ENCODE measurements around the gene GLIPR1L2.

DNA sequence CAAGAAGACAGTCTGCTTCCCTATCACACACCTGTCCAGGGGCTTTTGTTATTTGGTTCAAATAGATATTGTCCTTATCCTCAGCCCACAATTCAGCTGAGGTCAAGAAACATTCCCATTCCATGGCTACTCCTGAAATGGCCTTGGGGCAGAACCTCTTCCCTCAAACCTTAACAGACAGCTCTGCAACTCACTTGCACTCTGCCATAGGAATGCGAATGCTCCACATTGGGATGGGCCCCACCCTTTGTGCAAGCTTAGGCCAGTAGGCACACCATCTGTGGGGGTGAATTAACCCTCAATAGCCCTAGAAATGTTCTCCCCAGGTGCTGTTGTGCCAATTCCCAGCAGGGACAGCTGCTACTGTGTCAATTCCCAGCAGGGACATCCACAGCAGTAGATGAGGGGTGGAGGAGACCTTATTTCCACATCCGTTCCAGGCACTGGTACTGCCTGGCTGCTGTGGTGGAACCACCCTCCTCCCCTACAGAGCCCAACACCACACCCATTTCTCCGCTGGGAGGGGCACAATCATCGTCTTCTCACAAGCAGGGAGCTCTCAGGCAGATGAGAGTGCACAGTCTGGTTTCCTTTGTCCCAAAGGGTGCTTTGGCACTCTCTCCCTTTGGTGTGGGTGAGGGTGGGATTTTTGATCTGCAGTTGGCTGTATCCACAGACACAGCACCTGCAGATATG lies 47.3 kb downstream of the GLIPR1L2 start:
- TF ChIP-seq, protein P1, sequence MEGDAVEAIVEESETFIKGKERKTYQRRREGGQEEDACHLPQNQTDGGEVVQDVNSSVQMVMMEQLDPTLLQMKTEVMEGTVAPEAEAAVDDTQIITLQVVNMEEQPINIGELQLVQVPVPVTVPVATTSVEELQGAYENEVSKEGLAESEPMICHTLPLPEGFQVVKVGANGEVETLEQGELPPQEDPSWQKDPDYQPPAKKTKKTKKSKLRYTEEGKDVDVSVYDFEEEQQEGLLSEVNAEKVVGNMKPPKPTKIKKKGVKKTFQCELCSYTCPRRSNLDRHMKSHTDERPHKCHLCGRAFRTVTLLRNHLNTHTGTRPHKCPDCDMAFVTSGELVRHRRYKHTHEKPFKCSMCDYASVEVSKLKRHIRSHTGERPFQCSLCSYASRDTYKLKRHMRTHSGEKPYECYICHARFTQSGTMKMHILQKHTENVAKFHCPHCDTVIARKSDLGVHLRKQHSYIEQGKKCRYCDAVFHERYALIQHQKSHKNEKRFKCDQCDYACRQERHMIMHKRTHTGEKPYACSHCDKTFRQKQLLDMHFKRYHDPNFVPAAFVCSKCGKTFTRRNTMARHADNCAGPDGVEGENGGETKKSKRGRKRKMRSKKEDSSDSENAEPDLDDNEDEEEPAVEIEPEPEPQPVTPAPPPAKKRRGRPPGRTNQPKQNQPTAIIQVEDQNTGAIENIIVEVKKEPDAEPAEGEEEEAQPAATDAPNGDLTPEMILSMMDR (IDR thresholded peaks at IDR 0.05) = no peak
- TF ChIP-seq POLR2A (IDR thresholded peaks at IDR 0.05) = no peak

Data from lower leg skin (tissue), 3 donors.